ENCODE data around the gene PML.
"Not testable (repeated sequence)": the region's sequence is repeated elsewhere in the genome, so short reads cannot be mapped to it uniquely, and the experiment has no call there.

The PML gene

DNA sequence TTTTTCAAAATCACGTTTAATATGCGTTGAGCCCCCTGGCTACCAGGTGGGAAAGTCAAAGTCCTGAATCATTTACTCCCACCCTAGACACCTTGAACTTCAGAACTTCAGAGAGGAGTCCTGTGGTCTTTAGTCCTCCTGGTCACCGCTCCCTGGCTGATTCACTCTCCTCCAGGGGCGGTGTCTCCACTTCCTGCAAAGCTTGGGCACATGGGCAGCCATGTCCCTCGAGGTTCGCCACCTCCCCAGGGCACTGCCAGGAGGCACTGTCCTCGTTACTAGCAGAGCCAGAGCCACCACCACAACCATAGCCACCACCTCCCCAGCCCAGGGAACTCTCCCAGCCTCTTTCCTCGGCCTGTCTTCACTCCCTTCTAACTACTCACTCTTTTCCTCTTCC lies 37.2 kb upstream of the PML start:
- Histone ChIP-seq H3K27ac (peak overlapping the region in 4 of 21 experiments; percentile 0 to 51 (median 24)), H3K4me3 (no peak overlapping the region)

DNA sequence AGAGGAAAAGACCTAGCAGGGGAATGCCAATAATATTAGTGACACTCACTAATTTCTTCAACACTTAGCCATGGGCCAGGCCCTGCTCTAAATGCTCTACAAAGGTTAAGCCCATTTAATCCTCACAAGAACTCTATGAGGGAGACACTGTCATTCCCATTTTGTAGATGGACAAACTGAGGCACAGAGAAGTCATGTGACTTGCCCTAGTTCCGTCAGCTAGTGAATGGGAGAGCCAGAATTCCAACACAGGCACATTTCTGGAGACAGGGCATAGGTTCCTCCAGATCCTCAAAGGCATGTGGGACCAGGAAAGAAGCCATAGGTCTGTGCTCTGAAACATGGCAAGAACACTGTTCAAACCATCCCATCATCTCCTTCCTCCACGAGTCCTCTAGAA lies 36.7 kb upstream of the PML start:
- Histone ChIP-seq H3K4me3 (no peak overlapping the region), H3K27ac (peak overlapping the region in 3 of 21 experiments; percentile 0 to 34 (median 14))

DNA sequence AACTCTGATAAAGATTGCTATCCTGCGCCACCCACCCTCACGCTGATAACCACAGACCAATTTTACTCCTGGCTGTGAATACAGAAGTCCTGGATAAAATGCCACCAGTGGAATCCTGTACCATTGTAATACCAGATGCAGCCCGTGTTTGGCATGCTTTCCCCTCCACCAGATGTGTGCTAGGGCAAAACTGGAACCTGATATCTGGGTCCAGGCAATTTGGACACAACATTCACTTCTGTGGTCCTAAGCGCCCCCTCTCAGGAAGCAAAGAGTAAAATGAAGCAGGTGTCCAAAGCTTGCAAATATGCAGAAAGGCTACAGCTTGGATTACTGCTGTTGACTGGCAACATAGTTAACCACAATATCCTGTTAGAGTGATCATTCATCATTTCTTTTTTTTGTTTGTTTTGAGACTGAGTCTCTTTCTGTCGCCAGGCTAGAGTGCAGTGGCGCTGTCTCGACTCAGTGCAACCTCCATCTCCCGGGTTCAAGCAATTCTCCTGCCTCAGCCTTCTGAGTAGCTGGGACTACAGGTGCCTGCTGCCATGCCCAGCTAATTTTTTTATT lies 35.4 kb upstream of the PML start:
- no peak overlapping the region for H3K4me3 ChIP-seq
- peak overlapping the region in 4 of 21 experiments; percentile 5 to 43 (median 7) for H3K27ac ChIP-seq

DNA sequence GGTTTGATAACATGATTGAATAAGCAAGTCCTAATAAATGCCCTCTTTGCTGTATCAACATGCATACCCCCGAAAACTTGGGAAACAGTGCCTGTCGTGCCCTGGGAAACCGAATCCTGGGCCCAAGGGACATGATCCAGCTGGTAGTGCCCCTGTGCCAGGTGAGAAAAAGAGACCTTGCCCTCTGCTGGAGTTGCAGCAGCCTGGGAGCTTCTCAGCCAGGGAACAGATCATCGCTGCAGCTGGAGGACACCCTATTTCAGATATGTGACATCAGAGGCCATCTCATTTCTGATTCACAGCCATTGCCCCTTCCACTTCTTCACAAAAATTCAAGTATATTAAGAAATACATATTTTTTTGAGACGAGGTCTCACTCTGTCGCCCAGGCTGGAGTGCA lies 34.7 kb upstream of the PML start:
- Histone ChIP-seq H3K4me3 (no peak overlapping the region), H3K27ac (peak overlapping the region in 3 of 21 experiments; percentile 5 to 43 (median 6))

DNA sequence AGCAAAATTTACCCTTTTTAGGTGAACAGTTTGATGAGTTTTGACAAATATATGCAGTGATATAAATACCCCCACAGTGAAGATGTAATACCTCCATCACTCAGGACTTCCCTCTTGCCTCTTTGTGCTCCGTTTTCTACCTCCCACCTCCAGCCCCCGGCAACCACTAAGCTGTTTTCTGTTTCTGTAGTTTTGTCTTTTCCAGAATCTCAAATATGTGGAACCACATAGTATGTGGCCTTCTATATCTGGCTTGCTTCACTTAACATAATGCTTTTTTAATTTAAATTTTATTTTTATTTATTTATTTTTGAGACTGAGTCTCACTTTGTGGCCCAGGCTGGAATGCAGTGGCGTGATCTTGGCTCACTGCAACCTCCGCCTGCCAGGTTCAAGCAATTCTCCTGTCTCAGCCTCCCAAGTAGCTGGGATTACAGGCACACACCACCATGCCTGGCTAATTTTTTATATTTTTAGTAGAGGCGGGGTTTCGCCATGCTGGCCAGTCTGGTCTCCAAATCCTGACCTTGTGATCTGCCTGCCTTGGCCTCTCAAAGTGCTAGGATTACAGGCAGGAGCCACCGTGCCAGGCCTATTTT lies 33.9 kb upstream of the PML start:
- H3K4me3 ChIP-seq, H3K27ac ChIP-seq: not testable (repeated sequence)

DNA sequence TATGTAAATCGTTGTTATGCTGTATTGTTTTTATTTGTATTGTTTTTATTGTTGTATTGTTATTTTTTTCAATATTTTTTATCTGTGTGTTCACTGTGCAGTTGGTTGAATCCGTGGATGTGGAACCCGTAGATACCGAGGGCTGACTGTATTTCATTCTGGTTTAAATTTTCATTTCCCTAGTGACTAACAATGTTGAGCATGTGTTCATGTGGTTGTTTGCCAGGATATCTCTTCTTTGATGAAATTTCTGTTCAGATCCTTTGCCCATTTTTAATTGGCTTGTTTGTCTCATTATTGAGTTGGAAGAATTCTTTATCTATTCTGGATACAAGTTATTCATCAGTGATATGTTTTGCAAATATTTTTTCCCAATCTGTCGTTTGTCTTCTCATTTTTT lies 32.1 kb upstream of the PML start:
- H3K27ac ChIP-seq = no peak overlapping the region

DNA sequence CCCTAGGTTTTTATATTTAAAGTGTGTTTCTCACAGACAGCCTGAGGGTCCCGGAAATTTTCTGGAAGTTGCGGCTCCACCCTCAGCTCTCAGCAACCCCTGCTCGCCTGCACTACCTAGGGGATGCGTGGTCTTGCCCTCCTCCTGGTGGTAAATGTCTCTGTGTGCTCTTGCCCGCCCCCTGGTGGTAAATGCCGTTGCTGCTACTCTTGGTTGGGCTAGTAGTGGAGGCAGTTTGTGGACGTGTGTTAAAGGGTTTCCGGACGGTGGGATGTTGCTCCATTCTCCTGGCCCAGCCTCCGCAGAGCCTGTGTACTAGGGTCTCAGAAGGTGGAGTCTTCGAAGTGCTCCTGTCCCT lies 29.8 kb upstream of the PML start:
- Histone ChIP-seq H3K4me3 (peak overlapping the region in 3 of 7 experiments; percentile 7 to 16 (median 8)), H3K27ac (peak overlapping the region in 13 of 21 experiments; percentile 8 to 79 (median 67))

More for the DNA sequence above, 32.1 kb upstream of the PML start:
- H3K4me3 ChIP-seq = no peak overlapping the region

DNA sequence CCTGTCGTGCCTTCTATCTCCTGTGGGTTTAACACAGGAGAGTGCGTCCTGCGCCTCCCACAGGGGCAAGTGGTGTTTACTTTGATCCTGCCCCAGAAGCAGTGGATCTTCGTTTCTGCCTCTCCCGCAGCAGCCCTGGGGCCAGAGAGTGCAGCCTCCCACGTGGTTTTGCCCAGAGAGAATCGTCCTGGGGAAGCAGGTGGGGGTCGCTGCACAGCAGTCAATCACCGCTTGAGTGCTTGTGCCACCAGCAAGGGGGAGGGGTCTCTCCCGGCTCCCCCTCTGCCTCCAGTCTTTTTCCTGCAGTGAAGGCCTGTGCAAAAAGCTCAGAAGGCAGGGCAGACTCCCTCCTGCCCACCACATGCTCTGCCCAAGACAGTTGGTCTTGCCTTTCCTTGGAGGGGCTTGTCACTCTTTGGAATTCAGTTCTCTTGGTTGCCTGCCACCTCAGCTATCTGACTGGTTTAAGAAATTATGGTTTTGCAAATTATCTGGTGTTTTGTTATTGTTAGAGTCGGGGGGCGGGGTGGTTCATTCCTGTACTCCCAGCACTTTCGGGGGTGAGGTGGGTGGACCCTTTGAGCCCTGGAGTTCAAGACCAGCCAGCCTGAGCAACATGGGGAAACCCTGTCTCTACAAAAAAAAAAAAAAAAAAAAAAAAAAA lies 29.3 kb upstream of the PML start:
- Histone ChIP-seq H3K4me3 (peak overlapping the region in 3 of 7 experiments; percentile 7 to 16 (median 8)), H3K27ac (peak overlapping the region in 13 of 21 experiments; percentile 8 to 79 (median 67))

DNA sequence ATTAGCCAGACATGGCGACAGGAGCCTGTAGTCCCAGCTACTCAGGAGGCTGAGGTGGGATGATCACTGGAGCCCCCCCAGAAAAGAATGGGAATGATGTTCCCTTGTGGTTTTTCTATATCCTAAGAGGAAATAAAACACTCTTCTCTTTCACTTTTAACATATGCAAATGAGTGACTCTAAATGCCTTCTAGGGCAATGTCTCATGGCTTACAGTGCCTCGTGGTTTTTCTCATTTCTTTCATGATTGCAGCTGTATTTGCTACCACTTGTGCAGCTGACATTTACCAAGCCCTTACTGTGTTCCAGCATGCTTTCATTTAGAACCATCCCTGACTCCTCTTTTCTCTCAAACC lies 28.8 kb upstream of the PML start:
- peak overlapping the region in 1 of 7 experiments; percentile 16 for H3K4me3 ChIP-seq

DNA sequence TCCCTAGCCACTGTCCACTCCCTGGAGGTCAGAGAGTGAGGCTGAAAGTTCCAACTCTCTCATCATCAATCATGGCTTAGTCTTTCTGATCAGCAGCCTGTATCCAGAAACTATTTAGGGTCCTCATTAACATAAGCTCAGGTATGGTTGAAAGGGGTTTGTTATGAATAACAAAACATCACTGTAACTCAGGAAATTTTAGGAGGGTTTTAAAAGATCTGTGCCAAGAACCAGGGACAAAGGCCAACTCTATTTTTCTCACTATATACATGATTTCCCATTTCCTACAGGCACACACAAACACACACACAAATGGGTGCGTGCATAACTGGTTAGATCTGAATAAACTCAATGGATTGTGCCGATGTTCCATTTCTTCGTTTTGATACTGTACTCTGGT lies 26.1 kb upstream of the PML start:
- no peak overlapping the region for H3K4me3 ChIP-seq
- no peak overlapping the region for H3K27ac ChIP-seq

More for the DNA sequence above, 28.8 kb upstream of the PML start:
- peak overlapping the region in 5 of 21 experiments; percentile 64 to 79 (median 67) for H3K27ac ChIP-seq

DNA sequence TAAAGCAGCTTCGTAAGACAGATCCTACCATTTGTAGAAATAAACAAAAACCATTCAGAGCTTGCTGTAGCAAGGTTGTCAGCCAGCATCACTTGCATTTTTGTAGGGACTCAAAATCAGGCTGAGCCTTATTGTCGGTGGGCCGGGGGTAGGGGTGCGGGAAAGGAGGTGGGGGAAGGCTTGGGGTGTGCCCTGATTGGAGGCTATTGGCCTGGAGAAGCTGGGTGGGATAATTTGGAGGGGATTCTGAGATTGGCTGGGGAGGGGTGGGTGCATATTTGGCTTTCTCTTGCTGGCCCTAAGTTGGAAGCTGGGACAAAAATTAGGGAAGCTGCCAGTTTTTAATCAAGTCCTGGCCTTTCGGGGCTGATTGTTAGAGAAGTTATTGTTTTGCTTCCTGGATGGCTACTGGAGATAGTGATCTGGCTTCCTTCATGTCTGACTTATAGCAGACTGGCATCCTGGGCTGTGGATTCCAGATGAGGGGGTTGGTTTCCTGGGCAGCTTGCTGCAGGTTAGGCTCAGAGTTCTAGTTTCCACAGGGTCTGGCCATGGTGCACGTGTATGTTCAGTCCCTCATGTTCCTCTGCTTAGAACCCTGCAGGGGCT lies 25.3 kb upstream of the PML start:
- no peak overlapping the region for H3K4me3 ChIP-seq
- no peak overlapping the region for H3K27ac ChIP-seq

DNA sequence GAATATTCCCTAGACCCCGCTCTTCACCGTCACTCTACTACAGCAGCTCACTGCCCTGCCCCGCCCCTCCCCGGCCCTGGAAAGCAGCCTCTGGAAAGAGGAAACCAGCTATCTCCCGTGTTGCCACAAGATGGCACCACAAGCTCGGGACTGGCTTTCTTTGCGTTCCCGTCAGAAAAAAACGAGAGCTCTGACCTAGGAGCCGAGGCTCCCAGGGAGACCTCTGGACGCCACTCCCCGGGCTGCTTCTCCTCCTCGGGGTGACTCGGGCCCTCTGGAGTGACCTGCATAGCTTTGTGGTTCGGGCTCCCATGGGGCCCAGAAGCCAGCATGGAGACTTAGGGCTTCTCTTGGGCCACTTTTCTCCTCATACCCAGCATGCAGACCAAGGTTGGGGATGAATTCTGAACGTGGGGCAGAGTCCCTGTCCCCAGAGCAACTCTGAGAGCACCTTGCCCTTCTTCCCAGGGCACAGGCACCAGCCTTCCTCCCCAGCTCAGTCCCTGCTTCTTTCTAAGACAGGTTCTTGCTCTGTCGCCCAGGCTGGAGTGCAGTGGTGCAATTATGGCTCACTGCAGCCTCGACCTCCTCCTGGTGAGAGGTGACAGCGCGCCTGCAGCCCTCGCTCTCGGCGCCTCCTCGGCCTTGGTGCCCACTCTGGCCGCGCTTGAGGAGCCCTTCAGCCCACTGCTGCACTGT lies 21.4 kb upstream of the PML start:
- Histone ChIP-seq H3K27ac (peak overlapping the region in 2 of 21 experiments; percentile 10 to 35), H3K4me3 (peak overlapping the region in 1 of 7 experiments; percentile 6)

DNA sequence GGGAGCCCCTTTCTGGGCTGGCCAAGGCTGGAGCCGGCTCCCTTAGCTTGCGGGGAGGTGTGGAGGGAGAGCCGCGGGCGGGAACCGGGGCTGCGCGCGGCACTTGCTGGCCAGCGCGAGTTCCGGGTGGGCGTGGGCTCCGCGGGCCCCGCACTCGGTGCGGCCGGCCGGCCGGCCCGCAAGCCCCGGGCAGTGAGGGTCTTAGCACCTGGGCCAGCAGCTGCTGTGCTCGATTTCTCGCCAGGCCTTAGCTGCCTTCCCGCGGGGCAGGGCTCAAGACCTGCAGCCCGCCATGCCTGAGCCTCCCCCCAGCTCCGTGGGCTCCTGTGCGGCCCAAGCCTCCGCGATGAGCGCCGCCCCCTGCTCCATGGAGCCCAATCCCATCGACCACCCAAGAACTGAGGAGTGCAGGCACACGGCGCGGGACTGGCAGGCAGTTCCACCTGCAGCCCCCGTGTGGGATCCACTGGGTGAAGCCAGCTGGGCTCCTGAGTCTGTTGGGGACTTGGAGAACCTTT lies 20.8 kb upstream of the PML start:
- H3K27ac ChIP-seq, H3K4me3 ChIP-seq: not testable (repeated sequence)

DNA sequence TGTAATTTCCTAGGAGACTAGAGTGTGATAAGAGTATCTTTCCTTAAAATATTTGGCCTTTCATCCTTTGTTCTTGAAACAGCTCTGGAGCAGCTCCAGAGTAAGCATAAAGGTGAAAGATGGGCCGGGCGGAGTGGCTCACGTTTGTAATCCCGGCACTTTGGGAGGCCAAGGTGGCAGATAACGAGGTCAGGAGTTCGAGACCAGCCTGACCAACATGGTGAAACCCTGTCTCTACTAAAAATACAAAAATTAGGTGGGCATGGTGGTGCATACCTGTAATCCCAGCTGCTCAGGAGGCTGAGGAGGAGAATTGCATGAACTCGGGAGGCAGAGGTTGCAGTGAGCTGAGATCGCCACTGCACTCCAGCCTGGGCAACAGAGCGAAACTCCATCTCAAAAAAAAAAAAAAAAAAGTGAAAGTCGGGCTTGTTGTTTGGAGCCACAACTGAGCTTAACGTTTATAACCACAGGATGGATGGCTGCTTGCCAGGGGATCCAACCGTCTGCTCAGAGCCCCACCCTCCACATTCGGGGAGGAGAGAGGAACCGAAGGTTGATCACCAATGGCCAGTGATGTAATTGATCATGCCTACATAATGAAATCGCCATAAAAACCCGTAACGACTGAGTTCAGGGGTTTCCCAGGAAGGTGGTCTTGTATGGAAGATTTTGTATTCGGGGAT lies 18.9 kb upstream of the PML start:
- H3K4me3 ChIP-seq, H3K27ac ChIP-seq: not testable (repeated sequence)

DNA sequence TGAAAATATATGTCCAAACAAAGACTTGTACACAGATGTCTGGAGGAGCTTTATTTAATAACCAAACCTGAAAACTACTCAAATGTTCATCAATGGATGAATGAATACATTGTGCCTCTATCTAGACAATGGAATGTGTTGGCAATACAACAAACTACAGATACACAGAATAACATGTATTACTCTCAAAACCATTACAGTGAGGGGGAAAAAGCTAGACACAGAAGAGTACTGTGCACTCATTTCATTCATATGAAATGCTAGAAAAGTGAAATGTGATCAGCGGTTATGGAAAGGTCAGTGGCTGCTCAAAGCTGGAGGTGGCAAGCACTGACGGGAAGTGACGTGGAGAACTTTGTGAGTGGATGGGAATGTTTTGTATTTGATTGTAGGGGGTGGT lies 15.6 kb upstream of the PML start:
- Histone ChIP-seq H3K27ac (no peak overlapping the region), H3K4me3 (no peak overlapping the region)

DNA sequence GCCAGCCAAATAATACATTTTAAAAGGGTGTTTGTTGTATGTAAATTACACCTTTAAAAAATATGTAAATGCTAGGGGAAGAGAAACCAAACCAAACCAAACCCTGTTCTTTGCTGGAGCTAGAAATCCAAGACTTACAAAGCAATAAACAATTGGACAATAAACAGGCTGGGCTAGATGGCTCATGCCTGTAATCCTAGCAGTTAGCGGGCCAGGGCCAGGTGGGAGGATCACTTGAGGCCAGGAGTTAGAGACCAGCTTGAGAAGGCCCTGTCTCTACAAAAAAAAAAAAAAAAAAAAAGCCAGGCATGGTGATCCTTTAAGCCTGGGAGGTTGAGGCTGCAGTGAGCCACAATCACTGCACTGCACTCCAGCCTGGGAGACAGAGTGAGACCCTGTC lies 14.9 kb upstream of the PML start:
- H3K4me3 ChIP-seq = no peak overlapping the region
- peak overlapping the region in 3 of 21 experiments; percentile 12 to 95 (median 41) for H3K27ac ChIP-seq

DNA sequence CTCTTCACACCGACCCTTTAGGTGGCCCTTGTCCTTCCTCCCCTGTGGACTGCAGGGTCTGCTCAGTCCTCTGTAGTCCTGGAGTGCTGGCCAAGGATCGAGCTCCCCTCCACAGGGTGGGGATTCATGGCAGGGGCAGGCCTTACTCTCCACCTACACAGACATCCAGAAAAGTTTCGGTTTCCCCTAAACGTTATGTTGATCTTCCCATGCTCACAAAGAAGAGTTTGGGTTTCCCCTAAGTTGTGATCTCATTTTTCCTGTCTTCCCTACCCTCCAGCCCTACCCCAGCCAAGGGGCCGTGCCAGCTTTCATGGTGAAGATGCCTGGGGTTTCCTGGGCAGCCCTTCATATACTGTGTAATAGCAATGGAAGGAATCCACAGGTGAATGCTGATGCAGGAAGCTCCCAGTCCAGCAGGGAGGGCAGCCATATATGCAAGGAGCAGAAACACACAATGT lies 12.7 kb upstream of the PML start:
- peak overlapping the region in 1 of 7 experiments; percentile 5 for H3K4me3 ChIP-seq
- H3K27ac ChIP-seq = peak overlapping the region in 20 of 21 experiments; percentile 75 to 97 (median 92)

DNA sequence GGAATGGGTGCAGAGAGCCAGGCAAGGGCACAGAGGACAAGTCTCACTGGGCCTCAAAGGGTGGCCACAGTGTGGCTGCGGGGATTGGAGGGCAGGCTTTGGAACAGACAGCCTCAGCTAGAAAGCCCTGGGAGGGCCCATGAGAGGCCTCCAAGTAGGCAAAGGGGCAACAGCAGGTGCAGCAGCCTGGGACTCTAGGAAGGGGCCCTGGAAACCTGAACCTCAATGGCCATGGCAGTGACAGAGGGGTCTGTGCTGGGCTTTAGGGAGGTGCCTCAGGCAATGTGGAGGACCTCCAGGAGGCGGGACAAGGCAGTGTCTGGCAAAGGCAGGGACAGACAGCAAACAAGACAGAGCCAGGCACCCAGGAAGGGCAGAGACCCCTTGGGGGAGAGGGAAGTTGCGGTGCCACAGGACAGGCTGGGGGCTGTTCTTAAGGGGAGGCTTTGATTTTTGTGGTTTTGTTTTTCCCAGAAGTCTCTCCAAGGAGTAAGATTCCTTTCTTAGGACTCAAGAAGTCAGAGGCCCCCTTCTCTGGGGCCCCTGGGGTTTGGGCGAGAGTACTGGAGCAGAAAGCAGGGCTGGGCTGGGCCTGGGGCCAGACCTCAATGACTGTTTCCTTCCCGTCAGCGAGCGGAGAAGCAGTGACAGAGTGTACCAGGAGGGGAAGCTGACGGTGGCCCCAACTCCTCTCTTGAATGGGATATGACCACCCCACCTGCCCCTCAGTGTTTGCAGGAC lies 12.1 kb upstream of the PML start:
- Histone ChIP-seq H3K27ac (peak overlapping the region in 20 of 21 experiments; percentile 75 to 97 (median 92)), H3K4me3 (no peak overlapping the region)

Measured in skin epidermis (tissue), 12 donors.